Type B pancreatic cell (in vitro differentiated cells): ENCODE measurements around the gene GNG13. TPM values are rescaled to one million over a fixed set of nuclear protein-coding genes. Genes with fewer than 3 reads are reported as not detected.

Experiments
- DNase-seq: peaks from one replicate; pipeline ENCODE4 v3.0.0; 2021; ENCODE audit warnings: mixed read lengths; ENCODE audit not compliant: unreplicated experiment; ENCODE audit errors: extremely low spot score
- H3K27ac Mint-ChIP-seq: 2 replicates; pipeline ENCODE4 v1.8.0; 2021; ENCODE audit warnings: mild to moderate bottlenecking, mixed read lengths
- H3K27me3 Mint-ChIP-seq: 2 replicates; pipeline ENCODE4 v1.8.0; 2021; ENCODE audit warnings: mixed read lengths
- H3K36me3 Mint-ChIP-seq: 2 replicates; pipeline ENCODE4 v1.8.0; 2021; ENCODE audit warnings: mixed read lengths
- H3K4me1 Mint-ChIP-seq: one replicate; pipeline ENCODE4 v1.8.0; 2021; ENCODE audit warnings: mixed read lengths; ENCODE audit not compliant: unreplicated experiment
- H3K4me3 Mint-ChIP-seq: 2 replicates; pipeline ENCODE4 v1.8.0; 2021; ENCODE audit warnings: mild to moderate bottlenecking, mixed read lengths
- H3K9me3 Mint-ChIP-seq: 2 replicates; pipeline ENCODE4 v1.8.0; 2021; ENCODE audit warnings: mixed read lengths
- CTCF ChIP-seq: fragments of 200-600 bp; sonication (generic); conservative IDR thresholded peaks from 2 replicates; pipeline ENCODE4 v1.5.0; 2021; ENCODE audit warnings: antibody characterized with exemption, mild to moderate bottlenecking
- total RNA-seq: library from RNA; stranded (reverse); gene quantifications from 2 replicates; pipeline ENCODE4 v1.2.1, GENCODE V29; 2021; ENCODE audit warnings: low replicate concordance

Gene GNG13
- total RNA-seq, 1 donor from 2014 or later = not detected

GRCh38 chr16:813916-814412 lies 13.4 kb upstream of the GNG13 start:
- no peaks in the 10 kb centered on the region for H3K36me3 Mint-ChIP-seq

DNA sequence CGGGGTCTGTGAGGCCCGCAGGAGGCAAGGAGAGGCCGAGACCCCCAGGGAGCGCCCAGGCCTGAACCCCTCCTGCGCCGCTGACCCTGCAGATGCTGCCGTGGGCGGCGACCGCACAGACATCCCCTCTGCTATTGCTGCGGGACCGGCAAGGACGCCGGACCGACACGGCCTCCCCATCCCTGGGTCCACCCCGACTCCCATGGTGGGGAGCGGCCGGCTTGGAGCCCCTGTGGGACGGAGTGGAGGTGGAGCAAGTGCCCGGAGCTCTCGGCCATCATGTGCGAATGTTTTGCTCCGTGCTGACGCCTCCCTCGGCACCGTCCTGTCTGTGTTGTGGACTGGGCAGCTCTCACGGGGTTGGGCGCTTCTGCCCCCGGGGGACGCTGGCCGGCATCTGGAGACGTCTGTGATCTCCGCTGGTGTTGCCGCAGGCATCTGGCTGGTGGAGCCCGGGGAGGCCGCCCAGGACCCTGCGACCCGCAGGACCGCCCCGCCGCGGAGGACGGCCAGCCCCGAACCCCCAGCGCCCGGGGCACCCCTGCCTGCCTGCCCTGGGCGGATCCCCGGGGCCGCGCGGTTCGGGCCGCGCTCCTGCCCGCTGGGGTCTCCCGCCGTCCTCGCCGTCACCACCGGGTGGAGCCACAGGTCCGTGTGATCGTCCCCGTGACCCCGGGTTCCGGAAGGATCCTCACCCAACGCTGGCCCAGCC lies 12.8 kb upstream of the GNG13 start:
- no peaks in the 10 kb centered on the region for H3K9me3 Mint-ChIP-seq
- peak; percentile 78 for DNase-seq
- H3K4me1 Mint-ChIP-seq = no peaks in the 10 kb centered on the region
- H3K4me3 Mint-ChIP-seq = peak overlapping the region; percentile 33
- no peak overlapping the region for H3K27ac Mint-ChIP-seq
- H3K36me3 Mint-ChIP-seq = peaks cover 3% of the 10 kb centered on the region
- H3K27me3 Mint-ChIP-seq = peaks cover 39% of the 10 kb centered on the region
- TF ChIP-seq CTCF = peak; percentile 93

More at GRCh38 chr16:813916-814412, 13.4 kb upstream of the GNG13 start:
- no peak overlapping the region for H3K4me3 Mint-ChIP-seq
- H3K27ac Mint-ChIP-seq = no peak overlapping the region
- TF ChIP-seq CTCF = peak; percentile 2
- DNase-seq = no peak
- H3K4me1 Mint-ChIP-seq = no peaks in the 10 kb centered on the region
- peaks cover 35% of the 10 kb centered on the region for H3K27me3 Mint-ChIP-seq
- no peaks in the 10 kb centered on the region for H3K9me3 Mint-ChIP-seq

DNA sequence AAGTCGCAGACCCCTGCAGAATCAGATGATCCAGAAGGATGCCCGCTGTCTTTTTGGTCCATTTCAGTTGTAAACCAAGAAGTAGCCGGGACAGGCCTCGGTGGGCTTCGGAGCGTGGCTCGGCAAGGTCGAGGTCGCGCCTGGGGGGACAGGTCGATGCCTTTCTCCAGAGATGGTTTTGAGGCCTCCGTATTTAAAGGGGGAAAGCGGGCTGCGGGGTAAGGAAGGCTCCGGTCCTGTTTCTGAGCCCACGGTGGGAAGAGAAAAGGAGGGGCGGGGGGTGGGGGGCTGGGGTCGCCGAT lies 7.5 kb upstream of the GNG13 start:
- no peak for TF ChIP-seq CTCF
- no peak for DNase-seq
- peaks cover 52% of the 10 kb centered on the region for H3K27me3 Mint-ChIP-seq

GRCh38 chr16:807347-808084 lies 7.0 kb upstream of the GNG13 start:
- peaks cover 3% of the 10 kb centered on the region for H3K4me1 Mint-ChIP-seq
- no peak for TF ChIP-seq CTCF
- peak overlapping the region; percentile 98 for H3K4me3 Mint-ChIP-seq
- H3K9me3 Mint-ChIP-seq = no peaks in the 10 kb centered on the region
- DNase-seq = peak; percentile 87
- peaks cover 51% of the 10 kb centered on the region for H3K27me3 Mint-ChIP-seq
- peaks cover 3% of the 10 kb centered on the region for H3K36me3 Mint-ChIP-seq
- H3K27ac Mint-ChIP-seq = peak overlapping the region; percentile 85

More for the DNA sequence above, 7.5 kb upstream of the GNG13 start:
- H3K36me3 Mint-ChIP-seq = peaks cover 3% of the 10 kb centered on the region
- H3K9me3 Mint-ChIP-seq = no peaks in the 10 kb centered on the region
- H3K4me1 Mint-ChIP-seq = peaks cover 3% of the 10 kb centered on the region
- peak overlapping the region; percentile 98 for H3K4me3 Mint-ChIP-seq
- H3K27ac Mint-ChIP-seq = peak overlapping the region; percentile 85

DNA sequence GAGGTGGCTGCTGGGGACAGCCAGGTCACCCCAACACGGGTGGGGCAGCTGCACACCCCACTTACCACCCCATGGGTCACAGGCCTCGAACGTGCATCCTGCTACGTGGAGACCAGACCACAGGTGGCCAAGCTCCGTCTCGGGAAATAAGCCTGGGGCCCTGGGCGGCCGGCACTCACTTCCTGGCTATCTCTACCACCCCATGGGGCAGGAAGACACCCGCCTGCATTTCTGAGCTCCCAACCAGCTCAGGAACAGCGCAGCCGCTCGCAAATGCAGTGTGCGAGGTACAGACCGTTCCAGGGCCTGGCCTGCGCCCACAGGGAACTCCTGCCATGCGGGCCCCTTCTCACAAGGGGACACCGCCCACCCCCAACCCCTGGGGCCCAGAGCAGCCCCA lies 4.9 kb upstream of the GNG13 start:
- Mint-ChIP-seq H3K36me3 (peaks cover 3% of the 10 kb centered on the region), H3K27ac (no peak overlapping the region), H3K4me3 (no peak overlapping the region), H3K4me1 (peaks cover 3% of the 10 kb centered on the region), H3K9me3 (no peaks in the 10 kb centered on the region), H3K27me3 (peaks cover 54% of the 10 kb centered on the region)
- DNase-seq = no peak
- no peak for TF ChIP-seq CTCF
